ENCODE measurements around the gene ZNF221.

- TF ChIP-seq CTCF (IDR thresholded peaks at IDR 0.05), result no peak
- TF ChIP-seq EP300 (IDR thresholded peaks at IDR 0.05), result no peak
- TF ChIP-seq POLR2A (IDR thresholded peaks at IDR 0.05), result no peak
Observed at GRCh38 chr19:43936188-43936587, 14.8 kb upstream of the ZNF221 start.

All from gastroesophageal sphincter (tissue), 3 donors.